Spleen (tissue), 7 donors: Measurements from ENCODE around the gene CTNNA1.

Experiments used
- CTCF ChIP-seq, 11 experiments: fragments of 200-600 bp in 7 of 11; fragments of 450-650 bp in 4 of 11; sonication (generic) in 4 of 11; IDR thresholded peaks in 8 of 11; conservative IDR thresholded peaks in 3 of 11; 1 replicate in 7 of 11; 2 replicates in 4 of 11; pipeline versions ENCODE4 v1.4.0 to v1.8.0; 2016 to 2021; ENCODE audit warnings: antibody characterized with exemption in 11 of 11, inconsistent platforms in 4 of 11, mild to moderate bottlenecking in 1 of 11
- POLR2A ChIP-seq, 3 donors: fragments of 450-650 bp; IDR thresholded peaks; one replicate each; pipeline ENCODE4 v1.5.1; 2017; ENCODE audit warnings: antibody characterized with exemption in 3 of 3, mild to moderate bottlenecking in 1 of 3
- POLR2AphosphoS5 ChIP-seq, 3 donors: sonication (generic); formaldehyde crosslinking; IDR thresholded peaks; one replicate each; pipeline ENCODE4 v1.5.1; 2017; ENCODE audit warnings: antibody characterized with exemption in 3 of 3
- donor health status: DM: no; HTN: no; CAD: no; lungs with moderate emphysema.
- donor health status: DM: no; HTN: no; CAD: no.
- donor health status: DM: no; HTN: no; CAD: no.

DNA sequence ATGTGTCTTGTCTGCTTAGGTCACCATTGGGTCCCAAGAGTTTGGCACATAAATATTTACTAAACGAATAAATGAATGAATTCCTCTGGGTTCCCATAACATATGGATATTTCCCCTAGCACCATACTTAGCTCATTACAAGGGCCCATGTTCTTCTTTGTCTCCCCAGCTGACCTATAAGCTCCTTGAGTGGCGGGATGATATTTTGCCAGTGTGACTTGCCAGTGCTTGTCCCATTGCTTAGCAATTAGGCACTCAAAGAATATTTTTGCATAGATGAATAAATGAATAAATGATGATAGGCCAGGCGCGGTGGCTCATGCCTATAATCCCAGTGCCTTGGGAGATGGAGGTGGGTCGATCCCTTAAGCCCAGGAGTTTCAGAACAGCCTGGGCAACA, 16.9 kb upstream of the CTNNA1 start:
- TF ChIP-seq CTCF (IDR thresholded peaks at IDR 0.05 in 8 of 11, conservative IDR thresholded peaks at IDR 0.05 in 3 of 11) = no peak
- no peak for TF ChIP-seq POLR2AphosphoS5 (IDR thresholded peaks at IDR 0.05)
- no peak for TF ChIP-seq POLR2A (IDR thresholded peaks at IDR 0.05)
